Activated naive CD4-positive, alpha-beta T cell treated with anti-CD3 and anti-CD28 coated beads, Interleukin-2, amount 10 ng/mL, durations not matched to agents 7 days and 5 days (primary cell): ENCODE results near the gene BCL2L13.

ENCODE experiments used
- CTCF ChIA-PET: fragments of 350-600 bp; sonication (Branson Sonifier 250); formaldehyde crosslinking; loops from one replicate; lab custom pipeline; 2021; ENCODE audit warnings: antibody characterized with exemption; lab: Charles Lee
- DNase-seq: peaks from one replicate; pipeline ENCODE4 v3.0.0-alpha.2; 2020
- H3K27ac Mint-ChIP-seq: one replicate; pipeline ENCODE4 v1.8.0; 2021; ENCODE audit warnings: mild to moderate bottlenecking, moderate library complexity, mixed read lengths
- H3K27me3 Mint-ChIP-seq: one replicate; pipeline ENCODE4 v1.8.0; 2021; ENCODE audit warnings: mild to moderate bottlenecking, mixed read lengths
- H3K36me3 Mint-ChIP-seq: one replicate; pipeline ENCODE4 v1.8.0; 2021; ENCODE audit warnings: mixed read lengths
- H3K4me1 Mint-ChIP-seq: one replicate; pipeline ENCODE4 v1.8.0; 2021; ENCODE audit warnings: mixed read lengths
- H3K4me3 Mint-ChIP-seq: one replicate; pipeline ENCODE4 v1.8.0; 2021; ENCODE audit warnings: mild to moderate bottlenecking, moderate library complexity, mixed read lengths
- H3K9me3 Mint-ChIP-seq: one replicate; pipeline ENCODE4 v1.8.0; 2021; ENCODE audit warnings: mixed read lengths

BCL2L13 gene, protein sequence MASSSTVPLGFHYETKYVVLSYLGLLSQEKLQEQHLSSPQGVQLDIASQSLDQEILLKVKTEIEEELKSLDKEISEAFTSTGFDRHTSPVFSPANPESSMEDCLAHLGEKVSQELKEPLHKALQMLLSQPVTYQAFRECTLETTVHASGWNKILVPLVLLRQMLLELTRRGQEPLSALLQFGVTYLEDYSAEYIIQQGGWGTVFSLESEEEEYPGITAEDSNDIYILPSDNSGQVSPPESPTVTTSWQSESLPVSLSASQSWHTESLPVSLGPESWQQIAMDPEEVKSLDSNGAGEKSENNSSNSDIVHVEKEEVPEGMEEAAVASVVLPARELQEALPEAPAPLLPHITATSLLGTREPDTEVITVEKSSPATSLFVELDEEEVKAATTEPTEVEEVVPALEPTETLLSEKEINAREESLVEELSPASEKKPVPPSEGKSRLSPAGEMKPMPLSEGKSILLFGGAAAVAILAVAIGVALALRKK

GRCh38 chr22:17638432-17639246, at the start of gene BCL2L13:
TSS of gene BCL2L13 (plus strand) at chr22:17638757. CDS start at chr22:17655712, 16,955 bp downstream.
- Mint-ChIP-seq H3K36me3 (peaks cover 13% of the 10 kb centered on the region), H3K27ac (peak within 1 kb of the TSS; percentile 97), H3K4me1 (peaks cover 31% of the 10 kb centered on the region), H3K27me3 (no peaks in the 10 kb centered on the region), H3K4me3 (peak within 1 kb of the TSS; percentile 92), H3K9me3 (no peaks in the 10 kb centered on the region)
- CTCF ChIA-PET = interaction anchor here (1.0 to 1.1 kb wide), 3 partner anchors 9 to 437 kb away, joined by 3 to 4 read pairs (median 3); no protein-coding TSS in a partner anchor
- peak; percentile 95 for DNase-seq

DNA sequence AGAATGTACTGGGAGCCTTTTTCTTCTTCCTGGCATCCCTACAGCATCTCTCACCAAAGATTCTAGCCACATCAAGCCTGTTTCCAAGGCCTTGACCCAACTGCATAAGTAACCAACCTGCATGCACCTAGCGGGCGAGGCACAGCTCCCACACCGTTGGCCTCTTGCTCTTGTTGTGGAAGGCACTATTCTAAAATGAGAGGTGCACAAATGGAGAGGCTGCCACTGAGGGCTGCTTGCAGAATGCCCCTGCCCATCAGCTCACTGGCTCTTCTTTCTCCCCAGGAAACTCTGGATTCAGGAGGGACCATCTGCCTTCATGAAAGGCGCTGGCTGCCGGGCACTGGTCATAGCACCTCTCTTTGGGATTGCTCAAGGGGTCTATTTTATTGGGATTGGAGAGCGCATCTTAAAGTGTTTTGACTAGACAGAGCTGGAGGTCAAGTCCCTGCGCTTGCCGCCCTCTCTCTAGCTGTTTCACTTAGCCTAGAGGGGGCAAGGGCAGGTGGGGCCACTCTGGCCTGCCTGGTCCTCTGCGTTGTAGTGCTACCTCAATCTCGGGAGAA, 48.7 kb upstream of the BCL2L13 start:
- CTCF ChIA-PET = no interaction called here
- Mint-ChIP-seq H3K4me1 (no peaks in the 10 kb centered on the region), H3K9me3 (no peaks in the 10 kb centered on the region), H3K36me3 (peaks cover 33% of the 10 kb centered on the region), H3K27me3 (no peaks in the 10 kb centered on the region), H3K27ac (no peak overlapping the region), H3K4me3 (no peak overlapping the region)
- no peak for DNase-seq

DNA sequence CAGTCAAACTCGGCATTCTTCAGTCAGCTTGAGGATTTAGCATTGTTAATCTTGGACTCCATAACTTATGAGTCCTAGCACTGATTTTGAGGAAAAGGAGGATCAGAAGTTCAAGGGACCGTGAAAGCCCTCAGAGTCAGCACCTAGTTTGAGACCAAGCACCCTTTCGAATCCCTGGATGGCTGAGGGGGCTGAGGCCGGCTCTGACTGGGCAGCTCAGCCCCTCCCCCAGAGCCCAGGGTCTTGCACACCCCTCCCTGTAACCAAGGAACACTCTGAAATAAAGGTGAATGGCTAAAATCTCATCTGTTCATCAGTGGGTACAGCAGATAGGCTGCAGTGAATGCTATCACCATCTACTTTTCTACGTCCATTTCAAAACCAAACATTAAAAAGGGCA, 48.0 kb upstream of the BCL2L13 start:
- no peak overlapping the region for H3K4me3 Mint-ChIP-seq

DNA sequence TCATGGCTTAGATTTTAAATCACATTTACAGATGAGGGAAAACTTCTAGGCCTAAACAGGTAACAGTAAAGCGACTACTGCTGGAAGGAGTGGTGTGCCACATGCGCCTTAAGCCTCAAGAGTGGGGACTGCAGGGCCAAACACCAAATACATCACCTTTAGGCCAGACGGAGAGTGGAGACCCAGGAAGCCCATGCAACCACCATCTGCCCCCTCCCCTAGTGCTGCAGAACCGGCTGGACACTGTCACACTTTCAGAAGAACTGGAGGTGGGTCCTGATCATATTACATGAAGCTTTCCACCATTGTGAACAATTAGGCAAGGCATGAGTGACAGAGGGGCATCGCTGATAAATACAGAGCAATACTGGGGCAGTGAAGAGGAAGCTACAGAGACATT, 46.4 kb upstream of the BCL2L13 start:
- Mint-ChIP-seq H3K9me3 (no peaks in the 10 kb centered on the region), H3K27me3 (no peaks in the 10 kb centered on the region), H3K4me1 (no peaks in the 10 kb centered on the region), H3K27ac (no peak overlapping the region), H3K36me3 (peaks cover 47% of the 10 kb centered on the region), H3K4me3 (no peak overlapping the region)
- CTCF ChIA-PET = no interaction called here
- no peak for DNase-seq

More for the DNA sequence above, 48.0 kb upstream of the BCL2L13 start:
- Mint-ChIP-seq H3K27me3 (no peaks in the 10 kb centered on the region), H3K4me1 (no peaks in the 10 kb centered on the region), H3K27ac (no peak overlapping the region), H3K9me3 (no peaks in the 10 kb centered on the region), H3K36me3 (peaks cover 37% of the 10 kb centered on the region)
- no peak for DNase-seq
- CTCF ChIA-PET = no interaction called here

GRCh38 chr22:17596226-17596625, 42.3 kb upstream of the BCL2L13 start:
- Mint-ChIP-seq H3K27ac (no peak overlapping the region), H3K4me3 (no peak overlapping the region), H3K9me3 (no peaks in the 10 kb centered on the region), H3K27me3 (no peaks in the 10 kb centered on the region), H3K4me1 (no peaks in the 10 kb centered on the region), H3K36me3 (peaks cover 68% of the 10 kb centered on the region)
- no peak for DNase-seq
- CTCF ChIA-PET = no interaction called here

DNA sequence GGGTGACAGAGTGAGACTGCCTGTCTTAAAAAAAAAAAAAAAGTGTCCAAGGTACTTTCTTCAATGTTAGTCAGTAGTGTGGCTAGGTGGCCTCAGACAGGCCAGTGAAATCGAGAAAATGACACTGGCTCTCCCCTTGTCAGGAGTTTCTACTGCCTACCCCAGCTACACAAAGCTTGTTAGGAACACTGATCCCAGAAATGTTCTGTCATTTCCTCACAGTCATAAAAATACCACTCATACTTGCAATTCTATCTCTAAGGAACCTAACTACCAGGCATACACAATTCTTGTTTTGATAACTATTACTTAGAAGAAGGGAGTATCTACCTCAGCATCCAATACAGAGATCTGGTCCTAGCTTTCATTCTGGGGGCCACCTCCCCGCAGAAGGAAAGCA, 41.3 kb upstream of the BCL2L13 start:
- H3K9me3 Mint-ChIP-seq = no peaks in the 10 kb centered on the region
- no peak overlapping the region for H3K4me3 Mint-ChIP-seq
- no peak overlapping the region for H3K27ac Mint-ChIP-seq
- CTCF ChIA-PET = no interaction called here
- DNase-seq = no peak
- H3K4me1 Mint-ChIP-seq = no peaks in the 10 kb centered on the region
- no peaks in the 10 kb centered on the region for H3K27me3 Mint-ChIP-seq
- peaks cover 62% of the 10 kb centered on the region for H3K36me3 Mint-ChIP-seq

DNA sequence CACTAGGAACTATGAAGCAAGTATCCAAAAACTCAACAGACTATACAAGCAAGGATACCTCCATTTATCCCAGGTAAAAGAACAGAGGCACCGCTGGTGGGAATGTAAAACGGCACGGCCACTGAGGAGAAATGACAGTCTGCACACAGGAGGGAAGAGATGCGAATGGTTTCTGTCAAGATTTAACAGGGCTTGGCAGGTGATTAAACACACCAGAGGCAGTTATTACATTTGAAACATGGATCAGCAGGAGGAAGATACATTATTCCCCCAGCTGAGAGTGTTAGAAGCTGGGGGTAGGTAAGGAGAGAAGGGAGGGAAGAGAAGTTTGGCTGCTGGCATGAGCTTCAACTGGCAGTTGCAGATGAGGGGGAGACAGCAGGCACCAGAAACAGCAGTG, 40.2 kb upstream of the BCL2L13 start:
- no peak overlapping the region for H3K4me3 Mint-ChIP-seq
- CTCF ChIA-PET = no interaction called here
- peaks cover 54% of the 10 kb centered on the region for H3K36me3 Mint-ChIP-seq
- H3K27ac Mint-ChIP-seq = no peak overlapping the region
- H3K4me1 Mint-ChIP-seq = no peaks in the 10 kb centered on the region
- no peak for DNase-seq
- H3K27me3 Mint-ChIP-seq = no peaks in the 10 kb centered on the region
- no peaks in the 10 kb centered on the region for H3K9me3 Mint-ChIP-seq

DNA sequence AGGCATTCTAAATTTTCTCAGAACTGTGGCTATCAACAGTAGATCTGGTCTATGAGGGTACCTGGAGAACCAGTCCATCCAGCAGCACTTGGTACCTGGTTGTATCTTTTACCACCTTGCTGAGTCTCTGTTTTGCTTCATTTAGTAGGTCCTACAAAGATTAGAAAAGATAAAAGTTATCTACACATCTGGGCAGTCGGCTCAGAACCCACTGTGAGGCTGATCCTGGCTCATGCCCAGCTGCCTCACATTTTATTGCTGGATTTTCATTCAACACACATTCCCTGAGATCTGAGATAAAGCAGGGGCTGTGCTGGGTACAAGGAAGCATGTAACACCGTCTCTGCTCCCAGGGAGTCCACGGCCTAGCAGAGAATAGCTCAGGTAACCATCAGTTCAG, 37.5 kb upstream of the BCL2L13 start:
- Mint-ChIP-seq H3K27ac (no peak overlapping the region), H3K36me3 (peaks cover 39% of the 10 kb centered on the region), H3K9me3 (no peaks in the 10 kb centered on the region), H3K4me1 (peaks cover 6% of the 10 kb centered on the region), H3K27me3 (no peaks in the 10 kb centered on the region), H3K4me3 (no peak overlapping the region)
- CTCF ChIA-PET = no interaction called here
- no peak for DNase-seq

GRCh38 chr22:17603668-17604067, 34.9 kb upstream of the BCL2L13 start:
- Mint-ChIP-seq H3K9me3 (no peaks in the 10 kb centered on the region), H3K27me3 (no peaks in the 10 kb centered on the region), H3K36me3 (peaks cover 18% of the 10 kb centered on the region), H3K4me3 (no peak overlapping the region), H3K4me1 (peaks cover 6% of the 10 kb centered on the region), H3K27ac (no peak overlapping the region)
- DNase-seq = no peak
- CTCF ChIA-PET = interaction anchor here (0.6 kb wide), 1 partner anchor 86 kb away, joined by 3 read pairs; no protein-coding TSS in a partner anchor

GRCh38 chr22:17606496-17606895, 32.1 kb upstream of the BCL2L13 start:
- Mint-ChIP-seq H3K9me3 (no peaks in the 10 kb centered on the region), H3K4me1 (peaks cover 6% of the 10 kb centered on the region), H3K4me3 (no peak overlapping the region), H3K27me3 (no peaks in the 10 kb centered on the region), H3K27ac (no peak overlapping the region), H3K36me3 (peaks cover 11% of the 10 kb centered on the region)
- CTCF ChIA-PET = no interaction called here
- no peak for DNase-seq

- H3K27ac Mint-ChIP-seq = no peak overlapping the region
- H3K27me3 Mint-ChIP-seq = no peaks in the 10 kb centered on the region
- CTCF ChIA-PET = no interaction called here
- no peak for DNase-seq
- peaks cover 16% of the 10 kb centered on the region for H3K36me3 Mint-ChIP-seq
- peaks cover 6% of the 10 kb centered on the region for H3K4me1 Mint-ChIP-seq
- H3K9me3 Mint-ChIP-seq = no peaks in the 10 kb centered on the region
- no peak overlapping the region for H3K4me3 Mint-ChIP-seq
These were observed 30.6 kb upstream of the BCL2L13 start for GRCh38 chr22:17607891-17608521.

GRCh38 chr22:17612057-17612456, 26.5 kb upstream of the BCL2L13 start:
- CTCF ChIA-PET = no interaction called here
- Mint-ChIP-seq H3K36me3 (peaks cover 19% of the 10 kb centered on the region), H3K27me3 (no peaks in the 10 kb centered on the region), H3K9me3 (no peaks in the 10 kb centered on the region), H3K27ac (no peak overlapping the region), H3K4me1 (no peaks in the 10 kb centered on the region), H3K4me3 (no peak overlapping the region)
- DNase-seq = no peak

DNA sequence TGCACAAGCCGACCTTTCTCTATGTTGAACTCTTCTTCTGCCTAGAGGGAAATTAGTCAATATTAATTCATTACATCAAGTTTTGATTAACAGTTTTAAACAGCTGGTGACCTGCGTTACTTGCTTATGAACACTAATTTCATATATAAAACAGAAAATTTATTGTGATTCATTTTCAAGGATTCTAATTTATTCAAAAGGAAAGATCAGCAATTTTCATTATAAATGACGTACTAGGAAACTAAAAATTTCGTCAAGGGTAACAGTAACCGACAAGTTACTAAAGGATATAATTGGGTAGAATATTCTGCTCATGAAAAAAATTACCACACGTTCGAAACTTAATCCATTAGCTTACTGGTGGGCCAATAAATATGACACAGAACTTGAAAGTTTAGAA, 25.3 kb upstream of the BCL2L13 start:
- Mint-ChIP-seq H3K36me3 (peaks cover 24% of the 10 kb centered on the region), H3K4me3 (no peak overlapping the region), H3K27ac (no peak overlapping the region), H3K27me3 (no peaks in the 10 kb centered on the region), H3K9me3 (no peaks in the 10 kb centered on the region), H3K4me1 (no peaks in the 10 kb centered on the region)
- CTCF ChIA-PET = no interaction called here
- no peak for DNase-seq

DNA sequence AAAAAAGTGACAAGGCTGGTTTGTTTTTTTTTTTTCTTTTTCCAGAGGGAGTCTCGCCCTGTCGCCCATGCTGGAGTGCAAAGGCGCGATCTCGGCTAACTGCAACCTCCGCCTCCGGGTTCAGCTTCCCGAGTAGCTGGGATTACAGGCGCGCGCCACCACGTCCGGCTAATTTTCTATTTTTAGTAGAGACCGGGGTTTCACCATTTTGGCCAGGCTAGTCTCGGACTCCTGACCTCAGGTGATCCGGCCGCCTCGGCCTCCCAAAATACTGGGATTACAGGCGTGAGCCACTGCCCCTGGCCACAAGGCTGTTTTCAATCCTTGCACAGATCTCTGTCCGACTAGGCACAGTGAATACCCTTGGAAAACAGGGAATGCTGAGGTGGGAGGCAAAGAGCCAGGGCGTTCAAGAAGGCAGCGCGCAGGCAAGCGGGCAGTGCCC, 10.6 kb upstream of the BCL2L13 start:
- peak overlapping the region; percentile 92 for H3K27ac Mint-ChIP-seq
- CTCF ChIA-PET = no interaction called here
- H3K4me1 Mint-ChIP-seq = peaks cover 33% of the 10 kb centered on the region
- no peak for DNase-seq
- H3K9me3 Mint-ChIP-seq = no peaks in the 10 kb centered on the region
- peaks cover 18% of the 10 kb centered on the region for H3K36me3 Mint-ChIP-seq
- H3K4me3 Mint-ChIP-seq = peak overlapping the region; percentile 99
- no peaks in the 10 kb centered on the region for H3K27me3 Mint-ChIP-seq
